Panc1 (cell line): ENCODE results near the gene CALU. TPM values are rescaled to one million over a fixed set of nuclear protein-coding genes. Genes with fewer than 3 reads are reported as not detected.

ENCODE experiments used
- ATAC-seq: fragments of 200-7000 bp; cut with Tn5 transposase; 2 replicates; pipeline ENCODE4 v1.9.1; 2020; ENCODE audit warnings: mild to moderate bottlenecking, moderate library complexity
- BruUV-seq: library from RNA; stranded (reverse); fragments of 400-500 nt; replicated peaks from 2 replicates; lab custom pipeline; 2021; lab: Mats Ljungman, UMichigan
- CTCF ChIA-PET: fragments of 300-600 bp; sonication (Branson Sonifier 250); formaldehyde crosslinking; loops from one replicate; lab custom pipeline; 2022; ENCODE audit warnings: antibody characterized with exemption; lab: Charles Lee
- POLR2A ChIA-PET: fragments of 300-600 bp; sonication (Branson Sonifier 250); formaldehyde crosslinking; loops from one replicate; lab custom pipeline; 2022; ENCODE audit warnings: antibody characterized with exemption; lab: Charles Lee
- DNase-seq: peaks from one replicate; pipeline ENCODE4 v3.0.0-alpha.2; 2010; ENCODE audit warnings: low read depth, low spot score
- H3K27ac ChIP-seq: 2 replicates; pipeline ENCODE4 v1.5.1; 2011; ENCODE audit warnings: mild to moderate bottlenecking, low read length, inconsistent platforms
- H3K27me3 ChIP-seq: fragments of 200-500 bp; sonication (Bioruptor generic); 2 replicates; pipeline ENCODE4 v1.6.0; 2014; ENCODE audit warnings: low read length, inconsistent platforms; ENCODE audit not compliant: control insufficient read depth, insufficient read depth
- H3K36me3 ChIP-seq: fragments of 200-500 bp; sonication (Bioruptor generic); 2 replicates; pipeline ENCODE4 v1.5.1; 2014; ENCODE audit warnings: inconsistent platforms, mild to moderate bottlenecking, low read length, moderate library complexity; ENCODE audit not compliant: control insufficient read depth, insufficient read depth
- H3K4me1 ChIP-seq: 2 replicates; pipeline ENCODE4 v1.5.1; 2011; ENCODE audit warnings: inconsistent platforms, mild to moderate bottlenecking, low read length, moderate library complexity; ENCODE audit not compliant: control insufficient read depth, insufficient read depth
- H3K4me3 ChIP-seq, 2 experiments: 2 replicates each; pipeline ENCODE4 v1.5.1; 2011 to 2012; ENCODE audit warnings: low read depth in 2 of 2, low read length in 2 of 2, mild to moderate bottlenecking in 2 of 2, inconsistent platforms in 1 of 2, moderate library complexity in 1 of 2
- H3K9me3 ChIP-seq: fragments of 200-500 bp; sonication (Bioruptor generic); 2 replicates; pipeline ENCODE4 v1.5.1; 2014; ENCODE audit warnings: low read depth, mild to moderate bottlenecking, inconsistent platforms, low read length, moderate library complexity; ENCODE audit not compliant: control insufficient read depth, insufficient read depth
- POLR2AphosphoS5 ChIP-seq: IDR thresholded peaks from 2 replicates; pipeline ENCODE4 v1.6.1; 2012; ENCODE audit warnings: mild to moderate bottlenecking, low read depth, low read length, moderate library complexity
- SIN3A ChIP-seq: IDR thresholded peaks from 2 replicates; pipeline ENCODE4 v1.6.1; 2012; ENCODE audit warnings: low read depth, mild to moderate bottlenecking, low read length, moderate library complexity, borderline replicate concordance; ENCODE audit not compliant: insufficient read depth
- TCF7L2 ChIP-seq: IDR thresholded peaks from 2 replicates; pipeline ENCODE4 v1.6.1; 2011; ENCODE audit warnings: mild to moderate bottlenecking, low read depth, low read length, inconsistent platforms
- in situ Hi-C: cut with HindIII; loops from 2 replicates; pipeline ENCODE4 v1.10.0; 2016; ENCODE audit warnings: low sequenced_read_pairs, low pct_unique_long_range_greater_than_20kb
- intact Hi-C: fragments of 100-400 bp; cut with micrococcal nuclease; formaldehyde crosslinking; loops from one replicate; pipeline ENCODE4 v1.10.0; 2022; ENCODE audit not compliant: unreplicated experiment
- total RNA-seq: library from RNA; stranded (reverse); gene quantifications from one replicate; pipeline ENCODE4 v1.2.1, GENCODE V29; 2021; ENCODE audit not compliant: unreplicated experiment
- TF ChIP-seq, protein P1 (sequence below): fragments of 450-650 bp; IDR thresholded peaks from 2 replicates; pipeline ENCODE4 v1.5.1; 2017; ENCODE audit warnings: mild to moderate bottlenecking
- TF ChIP-seq, protein P2 (sequence below), 2 experiments: IDR thresholded peaks; 2 replicates each; pipeline ENCODE4 v1.6.1; 2011 to 2012; ENCODE audit warnings: low read depth in 2 of 2, control low read depth in 1 of 2, low read length in 1 of 2, mild to moderate bottlenecking in 1 of 2, moderate library complexity in 1 of 2; ENCODE audit not compliant: insufficient read depth in 1 of 2

The CALU gene
- total RNA-seq, 1 experiment from 2014 or later = 210 TPM

DNA sequence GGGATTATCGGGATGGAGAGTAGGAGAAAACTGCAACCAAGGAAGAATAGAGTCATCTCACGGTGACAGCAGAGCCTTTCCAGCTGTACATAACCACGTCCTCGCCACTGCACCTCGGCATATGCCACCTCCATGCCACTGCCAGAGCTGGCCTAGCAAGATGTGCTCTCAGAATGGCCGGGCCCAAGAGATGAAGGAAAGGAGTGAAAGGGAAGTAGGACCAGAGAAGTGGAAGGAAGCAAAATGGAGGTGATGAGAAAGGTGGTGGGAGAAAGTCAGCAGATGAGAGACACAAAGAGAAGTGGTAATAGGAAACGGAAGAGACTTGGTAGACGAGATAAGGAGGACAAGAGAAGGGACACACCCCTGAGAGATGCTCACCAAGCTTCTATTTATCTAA, 8.0 kb upstream of the CALU start:
- BruUV-seq = no TSS peak
- CTCF ChIA-PET = no interaction called here
- in situ Hi-C loops = no loop called here
- H3K9me3 ChIP-seq = no peaks in the 10 kb centered on the region
- no peaks in the 10 kb centered on the region for H3K4me1 ChIP-seq
- intact Hi-C loops = no loop called here
- peaks cover 9% of the 10 kb centered on the region for H3K27me3 ChIP-seq
- POLR2A ChIA-PET = no interaction called here
- ATAC-seq (no peak), DNase-seq (no peak)
- H3K36me3 ChIP-seq = no peaks in the 10 kb centered on the region
- no peak overlapping the region for H3K27ac ChIP-seq
- TF ChIP-seq, protein P1, sequence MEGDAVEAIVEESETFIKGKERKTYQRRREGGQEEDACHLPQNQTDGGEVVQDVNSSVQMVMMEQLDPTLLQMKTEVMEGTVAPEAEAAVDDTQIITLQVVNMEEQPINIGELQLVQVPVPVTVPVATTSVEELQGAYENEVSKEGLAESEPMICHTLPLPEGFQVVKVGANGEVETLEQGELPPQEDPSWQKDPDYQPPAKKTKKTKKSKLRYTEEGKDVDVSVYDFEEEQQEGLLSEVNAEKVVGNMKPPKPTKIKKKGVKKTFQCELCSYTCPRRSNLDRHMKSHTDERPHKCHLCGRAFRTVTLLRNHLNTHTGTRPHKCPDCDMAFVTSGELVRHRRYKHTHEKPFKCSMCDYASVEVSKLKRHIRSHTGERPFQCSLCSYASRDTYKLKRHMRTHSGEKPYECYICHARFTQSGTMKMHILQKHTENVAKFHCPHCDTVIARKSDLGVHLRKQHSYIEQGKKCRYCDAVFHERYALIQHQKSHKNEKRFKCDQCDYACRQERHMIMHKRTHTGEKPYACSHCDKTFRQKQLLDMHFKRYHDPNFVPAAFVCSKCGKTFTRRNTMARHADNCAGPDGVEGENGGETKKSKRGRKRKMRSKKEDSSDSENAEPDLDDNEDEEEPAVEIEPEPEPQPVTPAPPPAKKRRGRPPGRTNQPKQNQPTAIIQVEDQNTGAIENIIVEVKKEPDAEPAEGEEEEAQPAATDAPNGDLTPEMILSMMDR = no peak
- TF ChIP-seq TCF7L2 (no peak), POLR2AphosphoS5 (no peak), SIN3A (no peak)
- TF ChIP-seq, protein P2, sequence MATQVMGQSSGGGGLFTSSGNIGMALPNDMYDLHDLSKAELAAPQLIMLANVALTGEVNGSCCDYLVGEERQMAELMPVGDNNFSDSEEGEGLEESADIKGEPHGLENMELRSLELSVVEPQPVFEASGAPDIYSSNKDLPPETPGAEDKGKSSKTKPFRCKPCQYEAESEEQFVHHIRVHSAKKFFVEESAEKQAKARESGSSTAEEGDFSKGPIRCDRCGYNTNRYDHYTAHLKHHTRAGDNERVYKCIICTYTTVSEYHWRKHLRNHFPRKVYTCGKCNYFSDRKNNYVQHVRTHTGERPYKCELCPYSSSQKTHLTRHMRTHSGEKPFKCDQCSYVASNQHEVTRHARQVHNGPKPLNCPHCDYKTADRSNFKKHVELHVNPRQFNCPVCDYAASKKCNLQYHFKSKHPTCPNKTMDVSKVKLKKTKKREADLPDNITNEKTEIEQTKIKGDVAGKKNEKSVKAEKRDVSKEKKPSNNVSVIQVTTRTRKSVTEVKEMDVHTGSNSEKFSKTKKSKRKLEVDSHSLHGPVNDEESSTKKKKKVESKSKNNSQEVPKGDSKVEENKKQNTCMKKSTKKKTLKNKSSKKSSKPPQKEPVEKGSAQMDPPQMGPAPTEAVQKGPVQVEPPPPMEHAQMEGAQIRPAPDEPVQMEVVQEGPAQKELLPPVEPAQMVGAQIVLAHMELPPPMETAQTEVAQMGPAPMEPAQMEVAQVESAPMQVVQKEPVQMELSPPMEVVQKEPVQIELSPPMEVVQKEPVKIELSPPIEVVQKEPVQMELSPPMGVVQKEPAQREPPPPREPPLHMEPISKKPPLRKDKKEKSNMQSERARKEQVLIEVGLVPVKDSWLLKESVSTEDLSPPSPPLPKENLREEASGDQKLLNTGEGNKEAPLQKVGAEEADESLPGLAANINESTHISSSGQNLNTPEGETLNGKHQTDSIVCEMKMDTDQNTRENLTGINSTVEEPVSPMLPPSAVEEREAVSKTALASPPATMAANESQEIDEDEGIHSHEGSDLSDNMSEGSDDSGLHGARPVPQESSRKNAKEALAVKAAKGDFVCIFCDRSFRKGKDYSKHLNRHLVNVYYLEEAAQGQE (IDR thresholded peaks at IDR 0.05; ENCODE audit: insufficient read depth in 1 of 2, low read depth in 2 of 2, low read length in 1 of 2) = no peak
- no peak overlapping the region for H3K4me3 ChIP-seq

DNA sequence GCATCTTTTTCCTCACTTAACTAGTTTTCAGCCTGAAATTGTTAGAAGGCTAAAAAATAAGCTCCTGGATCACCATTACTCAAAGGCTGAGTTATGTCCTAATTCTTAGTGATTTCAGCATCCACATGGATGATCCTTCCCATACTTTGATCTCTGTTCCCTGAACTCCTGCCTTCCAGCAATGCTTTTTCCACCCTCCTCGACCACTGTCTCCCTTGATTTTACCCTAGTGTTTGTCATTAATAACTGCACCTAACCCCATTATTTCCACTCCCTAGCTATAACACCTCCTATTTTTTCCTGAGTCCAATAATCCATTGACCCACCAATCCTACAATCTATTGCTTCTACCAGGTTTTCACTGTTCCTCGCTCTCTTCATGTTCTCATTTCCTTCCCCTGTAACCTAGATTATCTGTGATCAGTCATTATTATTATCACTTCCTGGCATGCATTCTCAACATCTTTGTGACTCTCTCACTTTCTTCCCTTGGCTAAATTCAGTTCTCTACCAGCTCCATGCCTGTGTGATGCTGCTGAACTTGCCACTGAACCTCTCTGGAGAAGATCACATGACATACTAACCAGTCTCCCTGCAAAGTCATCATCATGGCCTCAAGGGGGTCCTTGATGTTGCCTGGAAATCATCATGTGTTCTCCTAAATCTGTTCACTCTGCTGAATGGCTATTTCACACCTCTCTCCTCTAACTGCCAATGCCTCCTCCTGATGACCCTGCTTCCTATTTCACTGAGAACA, 6.5 kb upstream of the CALU start:
- in situ Hi-C loops (no loop called here), intact Hi-C loops (no loop called here)
- ATAC-seq (no peak), DNase-seq (no peak)
- Histone ChIP-seq H3K36me3 (no peaks in the 10 kb centered on the region), H3K27me3 (peaks cover 8% of the 10 kb centered on the region), H3K27ac (no peak overlapping the region), H3K4me3 (no peak overlapping the region), H3K4me1 (no peaks in the 10 kb centered on the region), H3K9me3 (no peaks in the 10 kb centered on the region)
- ChIA-PET CTCF (no interaction called here), POLR2A (interaction anchor here (0.6 kb wide), 1 partner anchor 135 kb away, joined by 4 read pairs; no protein-coding TSS in a partner anchor)
- BruUV-seq = no TSS peak
- TF ChIP-seq, protein P1 = no peak
- no peak for TF ChIP-seq POLR2AphosphoS5
